ENCODE measurements around the gene PPP2R3C.
"Not testable (repeated sequence)": the region's sequence is repeated elsewhere in the genome, so short reads cannot be mapped to it uniquely, and the experiment has no call there.

Gene PPP2R3C

GRCh38 chr14:35158491-35158890 is 36.7 kb upstream of the PPP2R3C start:
- no peak for DNase-seq (ENCODE audit: low read depth, low spot score)
- Histone ChIP-seq H3K36me3 (ENCODE audit: insufficient read depth, insufficient read length, low read length) (peaks cover 4% of the 10 kb centered on the region), H3K27me3 (ENCODE audit: insufficient read depth, insufficient read length) (no peaks in the 10 kb centered on the region), H3K9ac (ENCODE audit: insufficient read length, low read depth) (no peak overlapping the region), H3K4me3 (ENCODE audit: insufficient read length, low read depth) (no peak overlapping the region), H3K4me1 (ENCODE audit: insufficient read depth, insufficient read length) (no peaks in the 10 kb centered on the region), H3K9me3 (ENCODE audit: insufficient read depth, low read length) (no peaks in the 10 kb centered on the region)
- no peak for TF ChIP-seq YY1 (IDR thresholded peaks at IDR 0.05; ENCODE audit: insufficient read depth, insufficient read length)

DNA sequence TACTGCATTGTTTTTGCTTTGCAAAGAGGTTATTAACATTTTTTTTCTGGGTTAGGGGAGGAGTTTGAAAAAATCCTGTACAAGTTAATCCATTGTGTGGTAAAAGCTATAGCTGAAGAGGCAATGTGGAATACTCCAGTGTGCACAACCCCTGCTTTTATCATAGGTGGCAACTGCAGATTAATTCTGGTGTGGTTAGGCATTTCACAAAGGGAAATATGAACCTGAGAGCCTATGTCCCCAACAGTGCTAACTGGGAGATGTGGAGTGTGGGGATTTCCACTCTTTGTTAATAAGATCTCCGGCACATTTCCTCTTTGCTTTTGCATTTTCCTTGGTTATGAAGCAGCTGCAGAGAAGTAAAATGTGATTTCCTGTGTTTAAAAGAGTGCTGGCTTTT is 34.2 kb upstream of the PPP2R3C start:
- peaks cover 7% of the 10 kb centered on the region for H3K36me3 ChIP-seq (ENCODE audit: insufficient read depth, insufficient read length, low read length)
- H3K4me3 ChIP-seq (ENCODE audit: insufficient read length, low read depth) = no peak overlapping the region
- no peak for TF ChIP-seq ZNF274 (IDR thresholded peaks at IDR 0.05; ENCODE audit: low read depth, low read length)
- TF ChIP-seq YY1 (IDR thresholded peaks at IDR 0.05; ENCODE audit: insufficient read depth, insufficient read length) = no peak
- TF ChIP-seq SUZ12 (IDR thresholded peaks at IDR 0.05; ENCODE audit: extremely low read depth, insufficient read depth, insufficient read length) = no peak
- DNase-seq (ENCODE audit: low read depth, low spot score) = no peak
- H3K9ac ChIP-seq (ENCODE audit: insufficient read length, low read depth) = no peak overlapping the region
- H3K27me3 ChIP-seq (ENCODE audit: insufficient read depth, insufficient read length) = no peaks in the 10 kb centered on the region
- no peaks in the 10 kb centered on the region for H3K9me3 ChIP-seq (ENCODE audit: insufficient read depth, low read length)
- no peaks in the 10 kb centered on the region for H3K4me1 ChIP-seq (ENCODE audit: insufficient read depth, insufficient read length)

- no peak overlapping the region for H3K4me3 ChIP-seq (ENCODE audit: insufficient read length, low read depth)
- no peak overlapping the region for H3K9ac ChIP-seq (ENCODE audit: insufficient read length, low read depth)
- H3K4me1 ChIP-seq (ENCODE audit: insufficient read depth, insufficient read length) = no peaks in the 10 kb centered on the region
- H3K27me3 ChIP-seq (ENCODE audit: insufficient read depth, insufficient read length) = no peaks in the 10 kb centered on the region
- peaks cover 8% of the 10 kb centered on the region for H3K36me3 ChIP-seq (ENCODE audit: insufficient read depth, insufficient read length, low read length)
- TF ChIP-seq SUZ12 (IDR thresholded peaks at IDR 0.05; ENCODE audit: extremely low read depth, insufficient read depth, insufficient read length) (no peak), ZNF274 (IDR thresholded peaks at IDR 0.05; ENCODE audit: low read depth, low read length) (no peak), YY1 (IDR thresholded peaks at IDR 0.05; ENCODE audit: insufficient read depth, insufficient read length) (no peak)
- H3K9me3 ChIP-seq (ENCODE audit: insufficient read depth, low read length) = no peaks in the 10 kb centered on the region
- DNase-seq (ENCODE audit: low read depth, low spot score) = no peak
Observed at GRCh38 chr14:35154016-35154415, 32.2 kb upstream of the PPP2R3C start.

DNA sequence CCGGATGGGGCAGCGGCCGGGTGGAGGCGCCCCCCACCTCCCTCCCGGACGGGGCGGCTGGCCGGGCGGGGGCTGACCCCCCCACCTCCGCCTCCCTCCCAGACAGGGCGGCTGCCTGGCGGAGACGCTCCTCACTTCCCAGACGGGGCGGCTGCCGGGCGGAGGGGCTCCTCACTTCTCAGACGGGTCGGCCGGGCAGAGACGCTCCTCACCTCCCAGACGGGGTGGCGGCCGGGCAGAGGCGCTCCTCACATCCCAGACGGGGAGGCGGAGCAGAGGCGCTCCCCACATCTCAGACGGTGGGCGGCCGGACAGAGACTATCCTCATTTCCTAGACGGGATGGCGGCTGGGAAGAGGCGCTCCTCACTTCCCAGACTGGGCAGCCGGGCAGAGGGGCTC is 30.7 kb upstream of the PPP2R3C start:
- not testable (repeated sequence) for H3K9me3 ChIP-seq (ENCODE audit: insufficient read depth, low read length); H3K4me3 ChIP-seq (ENCODE audit: insufficient read length, low read depth); DNase-seq (ENCODE audit: low read depth, low spot score); H3K4me1 ChIP-seq (ENCODE audit: insufficient read depth, insufficient read length); H3K27me3 ChIP-seq (ENCODE audit: insufficient read depth, insufficient read length); H3K9ac ChIP-seq (ENCODE audit: insufficient read length, low read depth)
- peaks cover 13% of the 10 kb centered on the region for H3K36me3 ChIP-seq (ENCODE audit: insufficient read depth, insufficient read length, low read length)

DNA sequence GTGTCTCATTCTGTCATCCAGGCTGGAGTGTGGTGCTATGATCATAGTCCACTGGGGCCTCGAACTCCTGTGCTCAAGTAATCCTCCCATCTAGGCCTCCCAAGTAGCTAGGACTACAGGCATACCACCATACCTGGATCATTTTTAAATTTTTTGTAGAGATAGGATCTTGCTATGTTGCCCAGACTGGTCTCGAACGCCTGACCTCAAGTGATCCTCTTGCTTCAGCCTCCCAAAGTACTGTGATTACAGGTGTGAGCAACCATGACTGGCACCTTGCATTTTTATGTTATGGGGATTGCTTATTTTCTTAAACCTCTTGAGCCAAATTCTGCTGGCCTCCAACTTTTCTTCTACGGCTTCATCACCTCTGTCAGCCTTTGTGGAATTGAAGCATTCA is 27.4 kb upstream of the PPP2R3C start:
- Histone ChIP-seq H3K36me3 (ENCODE audit: insufficient read depth, insufficient read length, low read length) (peaks cover 20% of the 10 kb centered on the region), H3K9ac (ENCODE audit: insufficient read length, low read depth) (no peak overlapping the region), H3K9me3 (ENCODE audit: insufficient read depth, low read length) (no peaks in the 10 kb centered on the region), H3K27me3 (ENCODE audit: insufficient read depth, insufficient read length) (no peaks in the 10 kb centered on the region), H3K4me3 (ENCODE audit: insufficient read length, low read depth) (no peak overlapping the region), H3K4me1 (ENCODE audit: insufficient read depth, insufficient read length) (no peaks in the 10 kb centered on the region)
- DNase-seq (ENCODE audit: low read depth, low spot score) = no peak
- TF ChIP-seq ZNF274 (IDR thresholded peaks at IDR 0.05; ENCODE audit: low read depth, low read length) (no peak), YY1 (IDR thresholded peaks at IDR 0.05; ENCODE audit: insufficient read depth, insufficient read length) (no peak), SUZ12 (IDR thresholded peaks at IDR 0.05; ENCODE audit: extremely low read depth, insufficient read depth, insufficient read length) (no peak)

GRCh38 chr14:35147711-35148110 is 25.9 kb upstream of the PPP2R3C start:
- H3K9me3 ChIP-seq (ENCODE audit: insufficient read depth, low read length) = no peaks in the 10 kb centered on the region
- no peaks in the 10 kb centered on the region for H3K4me1 ChIP-seq (ENCODE audit: insufficient read depth, insufficient read length)
- no peaks in the 10 kb centered on the region for H3K27me3 ChIP-seq (ENCODE audit: insufficient read depth, insufficient read length)
- no peak overlapping the region for H3K9ac ChIP-seq (ENCODE audit: insufficient read length, low read depth)
- H3K36me3 ChIP-seq (ENCODE audit: insufficient read depth, insufficient read length, low read length) = peaks cover 20% of the 10 kb centered on the region
- no peak for DNase-seq (ENCODE audit: low read depth, low spot score)
- no peak for TF ChIP-seq ZNF274 (IDR thresholded peaks at IDR 0.05; ENCODE audit: low read depth, low read length)
- no peak for TF ChIP-seq SUZ12 (IDR thresholded peaks at IDR 0.05; ENCODE audit: extremely low read depth, insufficient read depth, insufficient read length)
- TF ChIP-seq YY1 (IDR thresholded peaks at IDR 0.05; ENCODE audit: insufficient read depth, insufficient read length) = no peak
- H3K4me3 ChIP-seq (ENCODE audit: insufficient read length, low read depth) = no peak overlapping the region

- no peak overlapping the region for H3K4me3 ChIP-seq (ENCODE audit: insufficient read length, low read depth)
- DNase-seq (ENCODE audit: low read depth, low spot score) = no peak
- H3K9ac ChIP-seq (ENCODE audit: insufficient read length, low read depth) = no peak overlapping the region
Observed at GRCh38 chr14:35147186-35147585, 25.4 kb upstream of the PPP2R3C start.

DNA sequence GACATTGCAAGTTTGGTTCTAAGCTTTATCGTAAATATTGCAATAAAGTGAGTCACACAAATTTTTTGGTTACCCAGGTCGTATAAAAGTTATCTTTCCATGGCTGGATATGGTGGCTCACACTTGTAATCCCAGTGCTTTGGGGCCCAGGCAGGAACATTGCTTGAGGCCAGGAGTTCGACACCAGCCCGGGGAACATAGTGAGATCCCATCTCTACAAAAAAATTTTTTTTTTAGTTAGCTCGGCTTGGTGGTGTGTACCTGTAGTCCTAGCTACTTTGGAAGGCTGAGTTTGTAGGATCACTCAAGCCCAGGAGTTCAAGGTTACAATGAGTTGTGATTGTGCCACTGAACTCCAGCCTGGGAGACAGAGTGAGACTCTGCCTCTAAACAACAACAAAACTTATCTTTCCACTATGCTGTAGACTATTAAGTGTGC is 24.9 kb upstream of the PPP2R3C start:
- Histone ChIP-seq H3K4me3 (ENCODE audit: insufficient read length, low read depth) (no peak overlapping the region), H3K4me1 (ENCODE audit: insufficient read depth, insufficient read length) (no peaks in the 10 kb centered on the region), H3K36me3 (ENCODE audit: insufficient read depth, insufficient read length, low read length) (peaks cover 20% of the 10 kb centered on the region), H3K27me3 (ENCODE audit: insufficient read depth, insufficient read length) (no peaks in the 10 kb centered on the region), H3K9ac (ENCODE audit: insufficient read length, low read depth) (no peak overlapping the region), H3K9me3 (ENCODE audit: insufficient read depth, low read length) (no peaks in the 10 kb centered on the region)
- DNase-seq (ENCODE audit: low read depth, low spot score) = no peak
- TF ChIP-seq SUZ12 (IDR thresholded peaks at IDR 0.05; ENCODE audit: extremely low read depth, insufficient read depth, insufficient read length) (no peak), YY1 (IDR thresholded peaks at IDR 0.05; ENCODE audit: insufficient read depth, insufficient read length) (no peak), ZNF274 (IDR thresholded peaks at IDR 0.05; ENCODE audit: low read depth, low read length) (no peak)

More at GRCh38 chr14:35147186-35147585, 25.4 kb upstream of the PPP2R3C start:
- H3K27me3 ChIP-seq (ENCODE audit: insufficient read depth, insufficient read length) = no peaks in the 10 kb centered on the region
- no peaks in the 10 kb centered on the region for H3K9me3 ChIP-seq (ENCODE audit: insufficient read depth, low read length)
- TF ChIP-seq YY1 (IDR thresholded peaks at IDR 0.05; ENCODE audit: insufficient read depth, insufficient read length) = no peak
- TF ChIP-seq ZNF274 (IDR thresholded peaks at IDR 0.05; ENCODE audit: low read depth, low read length) = no peak
- TF ChIP-seq SUZ12 (IDR thresholded peaks at IDR 0.05; ENCODE audit: extremely low read depth, insufficient read depth, insufficient read length) = no peak
- H3K4me1 ChIP-seq (ENCODE audit: insufficient read depth, insufficient read length) = no peaks in the 10 kb centered on the region
- peaks cover 20% of the 10 kb centered on the region for H3K36me3 ChIP-seq (ENCODE audit: insufficient read depth, insufficient read length, low read length)
